OCI-LY1 (cell line): Measurements from ENCODE around the gene TCERG1.

Source experiments
- H2AFZ ChIP-seq: fragments of 200-600 bp; sonication (generic), shearing (Covaris generic); 2 replicates; pipeline ENCODE4 v1.6.0; 2014; ENCODE audit warnings: antibody characterized with exemption, mild to moderate bottlenecking, low read length
- H3F3A ChIP-seq: fragments of 200-600 bp; sonication (generic), shearing (Covaris generic); 2 replicates; pipeline ENCODE4 v1.6.0; 2014; ENCODE audit warnings: mild to moderate bottlenecking, antibody characterized with exemption, low read length, moderate library complexity; ENCODE audit not compliant: insufficient read depth
- H3K27ac ChIP-seq: fragments of 200-600 bp; sonication (generic); 2 replicates; pipeline ENCODE4 v1.5.1; 2014; ENCODE audit warnings: low read length, mixed run types, mild to moderate bottlenecking, low read depth; ENCODE audit not compliant: poor library complexity, severe bottlenecking
- H3K27me3 ChIP-seq: fragments of 200-600 bp; sonication (generic); 2 replicates; pipeline ENCODE4 v1.6.0; 2014; ENCODE audit warnings: antibody characterized with exemption, mild to moderate bottlenecking, low read length, moderate library complexity; ENCODE audit not compliant: insufficient read depth
- H3K36me3 ChIP-seq: fragments of 200-600 bp; sonication (generic); 2 replicates; pipeline ENCODE4 v1.6.1; 2014; ENCODE audit warnings: mild to moderate bottlenecking, antibody characterized with exemption, low read length, moderate library complexity, mixed read lengths; ENCODE audit not compliant: insufficient read depth
- H3K4me1 ChIP-seq: fragments of 200-600 bp; sonication (generic); 2 replicates; pipeline ENCODE4 v1.5.1; 2014; ENCODE audit warnings: mild to moderate bottlenecking, low read length, moderate library complexity; ENCODE audit not compliant: insufficient read depth, severe bottlenecking
- H3K4me2 ChIP-seq: fragments of 200-600 bp; sonication (generic), shearing (Covaris generic); 2 replicates; pipeline ENCODE4 v1.6.1; 2014; ENCODE audit warnings: low read length
- H3K4me3 ChIP-seq: fragments of 200-600 bp; sonication (generic); 2 replicates; pipeline ENCODE4 v1.5.1; 2014; ENCODE audit warnings: low read length, low read depth, mild to moderate bottlenecking, mixed read lengths; ENCODE audit not compliant: poor library complexity, severe bottlenecking
- H3K79me2 ChIP-seq: fragments of 200-600 bp; shearing (Covaris generic); 2 replicates; pipeline ENCODE4 v1.6.1; 2016; ENCODE audit warnings: mixed run types, low read length, mixed read lengths; ENCODE audit not compliant: insufficient read depth
- H3K9ac ChIP-seq: fragments of 200-600 bp; sonication (generic), shearing (Covaris generic); 2 replicates; pipeline ENCODE4 v1.6.1; 2014; ENCODE audit warnings: mild to moderate bottlenecking, low read length, mixed read lengths
- H3K9me2 ChIP-seq: fragments of 200-600 bp; sonication (generic), shearing (Covaris generic); 2 replicates; pipeline ENCODE4 v1.6.1; 2014; ENCODE audit warnings: low read depth, mild to moderate bottlenecking, low read length, mixed read lengths
- H3K9me3 ChIP-seq: fragments of 200-600 bp; shearing (Covaris generic); 2 replicates; pipeline ENCODE4 v1.6.1; 2014; ENCODE audit warnings: low read length, mixed read lengths
- H4K20me1 ChIP-seq: fragments of 200-600 bp; sonication (generic), shearing (Covaris generic); 2 replicates; pipeline ENCODE4 v1.6.0; 2016; ENCODE audit warnings: mild to moderate bottlenecking, low read length; ENCODE audit not compliant: insufficient read depth
- CTCF ChIP-seq: fragments of 200-600 bp; sonication (generic), shearing (Covaris generic); IDR thresholded peaks from 2 replicates; pipeline ENCODE4 v1.5.1; 2017; ENCODE audit warnings: mild to moderate bottlenecking, antibody characterized with exemption, low read length, moderate library complexity, mixed read lengths
- EZH2 ChIP-seq: fragments of 200-600 bp; sonication (generic), shearing (Covaris generic); IDR thresholded peaks from 2 replicates; pipeline ENCODE4 v1.8.0; 2017; ENCODE audit warnings: borderline replicate concordance, mixed run types, mild to moderate bottlenecking, antibody characterized with exemption, low read length, moderate library complexity, mixed read lengths

The TCERG1 gene

DNA sequence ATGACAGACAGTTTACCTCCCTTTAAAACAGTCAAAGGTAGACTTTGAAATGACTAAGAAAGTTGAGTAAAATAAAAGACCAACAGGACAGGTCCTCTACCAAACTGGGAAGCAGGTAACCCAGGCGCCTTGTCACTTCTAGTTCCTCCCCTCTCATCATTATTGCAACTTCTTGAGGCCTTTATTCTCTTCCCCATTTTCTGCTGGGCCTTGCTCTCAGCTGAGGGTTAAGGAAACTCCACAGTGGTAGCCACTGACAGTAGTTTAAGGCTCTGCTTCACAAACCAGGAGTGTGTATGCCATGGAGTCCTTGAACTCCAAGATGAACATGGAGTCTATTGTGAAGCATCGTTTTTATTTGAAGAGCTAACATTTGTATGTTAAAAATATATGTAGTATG, 36.9 kb upstream of the TCERG1 start:
- Histone ChIP-seq H3K27me3 (no peaks in the 10 kb centered on the region), H3K27ac (no peak overlapping the region)

DNA sequence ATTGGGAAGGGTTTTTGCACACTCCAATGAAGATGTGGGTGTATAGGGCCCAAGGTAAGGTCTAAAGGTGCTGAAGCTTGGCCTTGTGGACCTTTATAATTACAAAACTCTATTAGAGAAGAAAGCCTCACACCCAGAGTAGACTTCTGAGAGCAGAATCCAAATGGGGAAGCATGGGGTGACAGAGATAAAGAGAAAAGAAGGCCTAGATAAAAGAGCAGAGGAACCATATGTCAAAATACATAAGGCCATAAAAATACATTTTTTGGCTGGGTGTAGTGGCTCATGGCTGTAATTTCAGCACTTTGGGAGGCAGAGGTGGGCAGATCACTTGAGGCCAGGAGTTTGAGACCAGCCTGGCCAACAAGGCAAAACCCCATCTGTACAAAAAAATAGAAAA, 27.4 kb upstream of the TCERG1 start:
- Histone ChIP-seq H4K20me1 (no peaks in the 10 kb centered on the region), H3K4me3 (no peak overlapping the region), H3K79me2 (no peaks in the 10 kb centered on the region), H3K4me1 (no peaks in the 10 kb centered on the region), H3K9ac (no peak overlapping the region), H3K27me3 (no peaks in the 10 kb centered on the region), H3K9me3 (no peaks in the 10 kb centered on the region), H3K4me2 (no peak overlapping the region), H3K27ac (no peak overlapping the region), H3F3A (no peaks in the 10 kb centered on the region), H3K36me3 (no peaks in the 10 kb centered on the region), H2AFZ (no peak overlapping the region), H3K9me2 (no peaks in the 10 kb centered on the region)
- TF ChIP-seq EZH2 (no peak), CTCF (no peak)

More for the DNA sequence above, 36.9 kb upstream of the TCERG1 start:
- TF ChIP-seq CTCF (no peak), EZH2 (no peak)
- Histone ChIP-seq H3K4me1 (no peaks in the 10 kb centered on the region), H3F3A (no peaks in the 10 kb centered on the region), H3K9ac (no peak overlapping the region), H2AFZ (no peak overlapping the region), H3K9me2 (no peaks in the 10 kb centered on the region), H3K4me3 (no peak overlapping the region), H3K4me2 (no peak overlapping the region), H4K20me1 (no peaks in the 10 kb centered on the region), H3K36me3 (no peaks in the 10 kb centered on the region), H3K79me2 (no peaks in the 10 kb centered on the region), H3K9me3 (no peaks in the 10 kb centered on the region)

DNA sequence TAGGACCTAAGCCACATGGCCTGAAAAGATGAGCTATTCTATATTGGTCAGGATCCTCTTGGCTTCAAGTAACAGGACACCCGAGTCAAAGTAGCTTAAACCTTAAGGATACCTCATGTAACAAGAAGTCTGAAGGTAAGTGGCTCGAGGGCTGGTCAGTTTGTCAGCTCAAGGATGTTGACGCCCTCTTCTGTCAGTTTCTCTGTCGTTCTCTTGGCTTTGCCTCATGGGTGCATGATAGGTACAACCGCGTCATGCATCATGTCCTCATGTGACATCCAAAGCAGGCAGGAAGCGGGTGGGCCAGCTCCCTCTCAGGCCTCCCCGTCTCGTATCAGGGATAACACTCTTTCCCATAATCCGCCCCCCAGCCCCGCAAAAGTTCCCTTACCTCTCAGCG, 22.1 kb upstream of the TCERG1 start:
- no peaks in the 10 kb centered on the region for H3K9me3 ChIP-seq
- no peak overlapping the region for H3K9ac ChIP-seq
- no peaks in the 10 kb centered on the region; the same call in 1 of the 2 replicates for H3K27me3 ChIP-seq
- H3K4me1 ChIP-seq: no peaks in the 10 kb centered on the region
- no peaks in the 10 kb centered on the region for H3F3A ChIP-seq
- no peak overlapping the region for H3K4me2 ChIP-seq
- no peaks in the 10 kb centered on the region for H3K79me2 ChIP-seq
- TF ChIP-seq EZH2 (no peak), CTCF (no peak)
- no peak overlapping the region for H3K27ac ChIP-seq
- no peak overlapping the region for H2AFZ ChIP-seq
- H3K36me3 ChIP-seq: no peaks in the 10 kb centered on the region
- H3K4me3 ChIP-seq: no peak overlapping the region
- H3K9me2 ChIP-seq: no peaks in the 10 kb centered on the region
- no peaks in the 10 kb centered on the region for H4K20me1 ChIP-seq
